NB4 (cell line): Measurements from ENCODE around the gene HDAC1.

Experiments
- DNase-seq: peaks from one replicate; pipeline ENCODE4 v3.0.0; 2010; ENCODE audit warnings: low read depth
- H3K4me3 ChIP-seq: one replicate; pipeline ENCODE4 v1.5.1; 2011; ENCODE audit warnings: mild to moderate bottlenecking, low read depth, low read length, moderate library complexity
- CTCF ChIP-seq: IDR thresholded peaks from one replicate; pipeline ENCODE4 v1.5.1; 2012; ENCODE audit warnings: low read depth, low read length
- MAX ChIP-seq: IDR thresholded peaks from 2 replicates; pipeline ENCODE4 v1.6.1; 2011; ENCODE audit warnings: low read depth, low read length
- MYC ChIP-seq: IDR thresholded peaks from 2 replicates; pipeline ENCODE4 v1.6.1; 2011; ENCODE audit warnings: low read depth, low read length
- POLR2A ChIP-seq: IDR thresholded peaks from 2 replicates; pipeline ENCODE4 v1.6.1; 2011; ENCODE audit warnings: mild to moderate bottlenecking; ENCODE audit not compliant: insufficient read length; ENCODE audit errors: extremely low read depth

The HDAC1 gene

DNA sequence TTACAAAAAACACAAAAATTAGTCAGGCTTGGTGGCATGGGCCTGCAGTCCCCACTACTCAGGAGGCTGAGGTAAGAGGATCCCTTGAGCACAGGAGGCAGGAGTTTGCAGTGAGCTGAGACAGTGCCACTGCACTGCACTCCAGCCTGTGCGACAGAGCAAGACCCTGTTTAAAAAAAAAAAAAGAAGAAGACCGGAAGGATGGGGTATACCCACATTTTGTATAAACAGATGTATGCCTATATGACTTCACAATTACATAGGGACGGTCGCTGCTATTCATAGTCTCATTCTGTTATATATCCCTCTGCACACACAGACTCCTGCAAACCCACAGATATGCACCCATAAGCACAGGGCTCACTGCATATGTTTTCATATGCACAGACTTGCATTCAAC is 28.1 kb upstream of the HDAC1 start:
- no peak overlapping the region for H3K4me3 ChIP-seq
- TF ChIP-seq MAX (no peak), MYC (no peak), POLR2A (no peak), CTCF (no peak)
- no peak for DNase-seq

DNA sequence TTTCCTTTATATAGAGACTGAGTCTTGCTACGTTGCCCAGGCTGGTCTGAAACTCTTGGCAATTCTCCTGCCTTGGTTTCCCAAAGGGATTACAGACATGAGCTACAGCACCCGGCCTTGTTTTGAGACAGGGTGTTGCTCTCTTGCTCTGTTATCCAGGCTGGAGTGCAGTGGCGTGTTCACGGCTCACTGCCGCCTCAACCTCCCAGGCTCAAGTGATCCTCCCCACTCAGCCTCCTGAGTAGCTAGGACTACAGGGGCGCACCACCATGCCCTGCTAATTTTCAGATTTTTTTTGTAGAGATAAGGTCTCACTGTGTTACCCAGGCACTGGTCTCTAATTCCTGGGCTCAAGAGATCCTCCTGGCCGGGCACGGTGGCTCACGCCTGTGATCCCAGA is 26.0 kb upstream of the HDAC1 start:
- H3K4me3 ChIP-seq, result no peak overlapping the region
- TF ChIP-seq POLR2A (no peak), MAX (no peak), MYC (no peak), CTCF (no peak)
- DNase-seq, result no peak

- no peak for TF ChIP-seq CTCF
- no peak overlapping the region for H3K4me3 ChIP-seq
- DNase-seq, result no peak
These were observed 24.8 kb upstream of the HDAC1 start for GRCh38 chr1:32266921-32267591.

GRCh38 chr1:32269744-32270143 is 22.1 kb upstream of the HDAC1 start:
- TF ChIP-seq MYC, result no peak
- no peak for TF ChIP-seq CTCF
- no peak for TF ChIP-seq POLR2A
- TF ChIP-seq MAX, result no peak
- H3K4me3 ChIP-seq, result no peak overlapping the region
- no peak for DNase-seq

DNA sequence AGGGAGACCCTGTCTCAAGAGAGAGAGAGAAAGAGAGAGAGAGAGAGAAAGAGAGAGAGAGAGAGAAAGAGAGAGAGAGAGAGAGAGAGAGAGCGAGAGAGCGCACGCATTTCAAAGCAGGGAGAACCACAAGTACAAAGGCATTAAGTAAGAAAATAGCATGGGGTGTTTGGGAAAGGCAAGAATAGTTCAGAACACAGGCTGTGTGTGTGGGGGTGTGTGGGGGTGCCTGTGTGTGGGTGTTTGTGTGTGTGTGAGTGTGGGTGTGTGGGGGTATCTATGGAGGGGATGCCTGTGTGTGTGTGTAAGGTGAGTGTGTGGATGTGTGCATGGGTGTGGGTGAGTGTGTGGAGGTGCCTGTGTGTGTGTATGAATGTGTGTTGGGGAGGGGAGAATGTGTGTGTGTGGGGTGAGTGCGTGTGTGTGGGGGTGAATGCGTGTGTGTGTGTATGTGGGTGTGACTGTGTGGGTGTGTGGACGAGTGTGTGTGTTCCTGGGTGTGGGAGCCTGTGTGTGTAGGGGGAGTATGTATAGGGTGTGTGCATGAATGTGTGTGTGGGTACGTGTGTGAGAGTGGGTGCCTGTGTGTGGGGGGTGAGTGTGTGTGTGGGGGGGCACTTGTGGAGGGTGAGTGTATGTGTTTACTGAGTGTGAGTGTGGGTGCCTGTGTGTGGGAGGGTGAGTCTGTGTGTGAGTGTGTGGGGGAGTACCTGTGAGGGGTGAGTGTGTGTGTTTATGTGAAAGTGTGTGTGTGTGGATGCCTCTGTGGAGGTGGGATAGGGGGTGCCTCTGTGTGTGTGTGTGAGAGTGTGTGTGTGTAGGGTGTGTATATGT is 19.1 kb upstream of the HDAC1 start:
- DNase-seq, result no peak
- H3K4me3 ChIP-seq, result no peak overlapping the region
- TF ChIP-seq CTCF, result no peak

DNA sequence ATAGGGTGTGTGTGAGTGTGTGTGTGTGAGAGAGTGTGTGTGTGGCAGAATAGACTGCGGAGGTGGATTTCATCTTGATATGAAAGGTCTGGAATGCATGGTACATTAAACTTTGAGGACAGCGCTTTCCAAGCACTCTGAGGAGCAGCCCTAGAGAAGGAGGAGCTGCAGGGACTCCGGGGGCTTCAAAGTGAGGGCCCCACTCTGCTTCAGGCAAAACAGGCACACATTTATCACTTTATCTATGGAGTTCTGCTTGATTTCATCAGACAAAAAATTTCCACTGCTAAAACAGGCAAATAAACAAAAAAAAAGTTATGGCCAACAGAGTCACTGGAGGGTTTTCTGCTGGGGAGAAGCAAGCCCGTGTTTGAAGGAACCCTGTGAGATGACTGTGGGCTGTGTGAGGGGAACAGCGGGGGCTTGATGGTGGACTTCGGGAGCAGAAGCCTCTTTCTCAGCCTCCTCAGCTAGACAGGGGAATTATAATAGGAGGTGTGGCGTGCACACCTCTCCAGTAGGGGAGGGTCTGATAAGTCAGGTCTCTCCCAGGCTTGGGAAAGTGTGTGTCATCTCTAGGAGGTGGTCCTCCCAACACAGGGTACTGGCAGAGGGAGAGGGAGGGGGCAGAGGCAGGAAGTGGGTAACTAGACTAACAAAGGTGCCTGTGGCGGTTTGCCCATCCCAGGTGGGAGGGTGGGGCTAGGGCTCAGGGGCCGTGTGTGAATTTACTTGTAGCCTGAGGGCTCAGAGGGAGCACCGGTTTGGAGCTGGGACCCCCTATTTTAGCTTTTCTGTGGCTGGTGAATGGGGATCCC is 18.3 kb upstream of the HDAC1 start:
- H3K4me3 ChIP-seq, result no peak overlapping the region
- TF ChIP-seq MYC (no peak), MAX (no peak), CTCF (no peak), POLR2A (no peak)
- DNase-seq, result peak; percentile 31
